ENCODE data around the gene GCN1. TPM values are rescaled to one million over a fixed set of nuclear protein-coding genes. Genes with fewer than 3 reads are reported as not detected.

GCN1 gene
- total RNA-seq, 1 donor from 2014 or later, result 73.9 TPM

GRCh38 chr12:120106151-120106550 lies 88.4 kb downstream of the GCN1 start:
- DNase-seq (ENCODE audit: low read depth), result no peak
- H3K4me3 ChIP-seq (ENCODE audit: low read depth, low read length), result no peak overlapping the region
- no peak for TF ChIP-seq CTCF (conservative IDR thresholded peaks at IDR 0.05; ENCODE audit: low read depth, low read length)

- H3K4me3 ChIP-seq (ENCODE audit: low read depth, low read length), result no peak overlapping the region
- no peak for DNase-seq (ENCODE audit: low read depth)
- no peak for TF ChIP-seq CTCF (conservative IDR thresholded peaks at IDR 0.05; ENCODE audit: low read depth, low read length)
Observed at GRCh38 chr12:120103371-120103770, 91.1 kb downstream of the GCN1 start.

DNA sequence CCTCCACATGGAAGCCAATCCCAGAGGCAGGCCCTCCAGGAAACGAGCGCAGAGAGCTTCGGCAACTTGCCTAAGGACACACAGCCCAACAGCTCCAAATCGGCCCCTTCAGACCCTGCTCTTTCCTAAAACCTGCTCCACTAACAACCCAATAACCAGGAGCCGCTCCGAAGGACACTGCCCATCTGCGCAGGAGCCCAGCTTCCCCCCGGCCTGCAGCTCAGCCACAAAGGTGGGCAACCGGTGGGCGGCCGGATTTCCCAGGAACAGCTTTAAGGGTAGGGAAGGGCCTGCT lies 91.5 kb downstream of the GCN1 start:
- TF ChIP-seq CTCF (conservative IDR thresholded peaks at IDR 0.05; ENCODE audit: low read depth, low read length), result no peak
- DNase-seq (ENCODE audit: low read depth), result no peak
- no peak overlapping the region for H3K4me3 ChIP-seq (ENCODE audit: low read depth, low read length)

DNA sequence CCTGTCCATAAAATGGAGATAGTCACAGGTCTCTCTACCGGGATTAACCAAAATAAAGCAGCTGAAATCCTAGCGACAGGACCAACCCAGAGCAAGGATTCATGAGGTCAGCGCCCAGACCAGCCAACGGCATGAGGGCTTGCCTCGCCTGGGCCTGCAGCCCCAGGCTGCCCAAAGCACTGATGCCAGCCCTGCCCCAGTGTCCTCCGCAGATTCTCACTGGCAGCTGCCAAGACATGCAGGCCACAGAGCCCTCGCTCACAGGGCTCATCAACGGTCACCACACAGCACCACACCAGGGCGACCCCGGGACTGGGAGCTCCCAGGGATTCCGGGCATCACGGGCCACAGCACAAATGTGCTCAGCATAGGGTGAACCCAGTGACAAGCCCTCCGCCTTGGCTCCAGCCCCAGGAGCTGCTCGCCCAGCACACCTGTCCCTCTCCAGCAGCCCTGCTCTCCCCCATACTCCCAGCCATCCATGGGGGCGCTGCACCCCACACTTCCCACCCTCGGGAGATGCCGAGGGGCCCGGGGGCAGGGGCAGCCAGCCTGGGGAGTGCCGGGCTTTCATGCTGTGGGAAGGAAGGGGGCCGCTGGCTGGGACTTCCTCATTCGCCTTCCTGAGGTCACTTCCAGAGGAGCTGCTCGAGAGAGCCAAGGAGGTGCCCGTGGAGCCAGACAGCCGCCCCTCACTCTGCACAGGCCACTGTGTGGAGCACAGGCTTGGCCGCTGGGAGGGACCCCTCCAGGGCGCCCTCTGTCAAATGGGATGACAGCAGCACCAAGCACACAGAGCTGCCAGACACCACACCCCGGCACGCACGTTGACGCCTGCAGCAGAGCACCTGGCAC lies 92.1 kb downstream of the GCN1 start:
- TF ChIP-seq CTCF (conservative IDR thresholded peaks at IDR 0.05; ENCODE audit: low read depth, low read length), result no peak
- H3K4me3 ChIP-seq (ENCODE audit: low read depth, low read length), result no peak overlapping the region
- no peak for DNase-seq (ENCODE audit: low read depth)

GRCh38 chr12:120101617-120102016 lies 92.9 kb downstream of the GCN1 start:
- no peak for TF ChIP-seq CTCF (conservative IDR thresholded peaks at IDR 0.05; ENCODE audit: low read depth, low read length)
- no peak overlapping the region for H3K4me3 ChIP-seq (ENCODE audit: low read depth, low read length)
- no peak for DNase-seq (ENCODE audit: low read depth)

- H3K4me3 ChIP-seq (ENCODE audit: low read depth, low read length), result no peak overlapping the region
- TF ChIP-seq CTCF (conservative IDR thresholded peaks at IDR 0.05; ENCODE audit: low read depth, low read length), result no peak
- DNase-seq (ENCODE audit: low read depth), result no peak
Observed at GRCh38 chr12:120101182-120101581, 93.3 kb downstream of the GCN1 start.

GRCh38 chr12:120100630-120101029 lies 93.9 kb downstream of the GCN1 start:
- no peak for DNase-seq (ENCODE audit: low read depth)
- TF ChIP-seq CTCF (conservative IDR thresholded peaks at IDR 0.05; ENCODE audit: low read depth, low read length), result no peak
- H3K4me3 ChIP-seq (ENCODE audit: low read depth, low read length), result no peak overlapping the region
